Suprapubic skin (tissue), 4 donors: ENCODE results near the gene FKBP6. TPM values are rescaled to one million over a fixed set of nuclear protein-coding genes. Genes with fewer than 3 reads are reported as not detected.

Experiments
- DNase-seq, 2 donors: peaks; one replicate each; pipeline ENCODE4 v3.0.0-alpha.2; 2019; ENCODE audit warnings: low spot score in 2 of 2
- H3K27ac ChIP-seq: fragments of 200-600 bp; sonication (generic); one replicate; pipeline ENCODE4 v1.5.1; 2019
- H3K27me3 ChIP-seq: fragments of 200-600 bp; sonication (generic); one replicate; pipeline ENCODE4 v1.5.1; 2019
- H3K36me3 ChIP-seq: fragments of 200-600 bp; sonication (generic); one replicate; pipeline ENCODE4 v1.5.1; 2019
- H3K4me1 ChIP-seq: fragments of 200-600 bp; sonication (generic); one replicate; pipeline ENCODE4 v1.5.1; 2019
- H3K4me3 ChIP-seq: fragments of 200-600 bp; sonication (generic); one replicate; pipeline ENCODE4 v1.5.1; 2019; ENCODE audit warnings: mild to moderate bottlenecking
- H3K9me3 ChIP-seq: fragments of 200-600 bp; sonication (generic); one replicate; pipeline ENCODE4 v1.5.1; 2019
- CTCF ChIP-seq, 2 donors: fragments of 200-600 bp in 1 of 2; fragments of 450-650 bp in 1 of 2; sonication (generic) in 1 of 2; IDR thresholded peaks; one replicate each; pipeline ENCODE4 v1.5.1; 2016 to 2019; ENCODE audit warnings: antibody characterized with exemption in 2 of 2, mild to moderate bottlenecking in 1 of 2, moderate library complexity in 1 of 2
- EP300 ChIP-seq: sonication (generic); formaldehyde crosslinking; IDR thresholded peaks from one replicate; pipeline ENCODE4 v1.6.1; 2017; ENCODE audit warnings: antibody characterized with exemption
- POLR2A ChIP-seq, 2 donors: fragments of 450-650 bp; IDR thresholded peaks; one replicate each; pipeline ENCODE4 v1.6.1; 2017; ENCODE audit warnings: antibody characterized with exemption in 2 of 2, mild to moderate bottlenecking in 2 of 2, moderate library complexity in 2 of 2
- POLR2AphosphoS5 ChIP-seq, 3 donors: sonication (generic); formaldehyde crosslinking; IDR thresholded peaks; one replicate each; pipeline ENCODE4 v1.6.1; 2017; ENCODE audit warnings: antibody characterized with exemption in 3 of 3
- whole genome bisulfite sequencing: methylation state at CpG from one replicate; pipeline ENCODE4 v1.1.5; 2018; 5-methylcytosine and 5-hydroxymethylcytosine counted together
- total RNA-seq, 4 donors: library from RNA; depleted of rRNA; stranded (reverse); fragments of >200 nt; gene quantifications; one replicate each; pipeline ENCODE4 v1.1.0, GENCODE V29; 2016

The FKBP6 gene
- total RNA-seq, 4 donors from 2014 or later, result not detected

GRCh38 chr7:73364006-73364728, 36.2 kb downstream of the FKBP6 start:
- Histone ChIP-seq H3K4me1 (no peaks in the 10 kb centered on the region), H3K9me3 (no peaks in the 10 kb centered on the region), H3K27ac (no peak overlapping the region), H3K4me3 (no peak overlapping the region), H3K27me3 (peaks cover 17% of the 10 kb centered on the region), H3K36me3 (no peaks in the 10 kb centered on the region)
- WGBS, result 48% methylated on average over 13 of the region's 25 CpGs
- TF ChIP-seq POLR2A (IDR thresholded peaks at IDR 0.05) (no peak), EP300 (no peak), POLR2AphosphoS5 (IDR thresholded peaks at IDR 0.05) (no peak), CTCF (IDR thresholded peaks at IDR 0.05) (no peak)
- DNase-seq, result no peak

- no peak overlapping the region for H3K4me3 ChIP-seq
- H3K27me3 ChIP-seq, result peaks cover 11% of the 10 kb centered on the region
- TF ChIP-seq CTCF (IDR thresholded peaks at IDR 0.05), result no peak
- TF ChIP-seq POLR2A (IDR thresholded peaks at IDR 0.05), result no peak
- no peak for TF ChIP-seq EP300
- no peak for TF ChIP-seq POLR2AphosphoS5 (IDR thresholded peaks at IDR 0.05)
- DNase-seq, result no peak
- H3K36me3 ChIP-seq, result no peaks in the 10 kb centered on the region
- no peaks in the 10 kb centered on the region for H3K4me1 ChIP-seq
- H3K9me3 ChIP-seq, result no peaks in the 10 kb centered on the region
- H3K27ac ChIP-seq, result no peak overlapping the region
- 91% methylated on average over 8 of the region's 11 CpGs for WGBS
These were observed 38.2 kb downstream of the FKBP6 start for GRCh38 chr7:73366127-73366526.

- H3K9me3 ChIP-seq, result no peaks in the 10 kb centered on the region
- H3K4me3 ChIP-seq, result no peak overlapping the region
- TF ChIP-seq POLR2AphosphoS5 (IDR thresholded peaks at IDR 0.05) (no peak), CTCF (IDR thresholded peaks at IDR 0.05) (no peak), EP300 (no peak), POLR2A (IDR thresholded peaks at IDR 0.05) (no peak)
- H3K27me3 ChIP-seq, result peaks cover 11% of the 10 kb centered on the region
- H3K27ac ChIP-seq, result no peak overlapping the region
- no peaks in the 10 kb centered on the region for H3K4me1 ChIP-seq
- 79% methylated on average over 12 of the region's 12 CpGs for WGBS
- no peak for DNase-seq
- no peaks in the 10 kb centered on the region for H3K36me3 ChIP-seq
These were observed 39.0 kb downstream of the FKBP6 start for GRCh38 chr7:73366990-73367389.

- H3K27ac ChIP-seq, result no peak overlapping the region
- DNase-seq, result no peak
- H3K4me1 ChIP-seq, result no peaks in the 10 kb centered on the region
- WGBS, result 81% methylated on average over 10 of the region's 11 CpGs
- peaks cover 8% of the 10 kb centered on the region for H3K27me3 ChIP-seq
- H3K4me3 ChIP-seq, result no peak overlapping the region
- H3K36me3 ChIP-seq, result no peaks in the 10 kb centered on the region
- TF ChIP-seq POLR2A (IDR thresholded peaks at IDR 0.05) (no peak), POLR2AphosphoS5 (IDR thresholded peaks at IDR 0.05) (no peak), CTCF (IDR thresholded peaks at IDR 0.05) (no peak), EP300 (no peak)
- H3K9me3 ChIP-seq, result no peaks in the 10 kb centered on the region
These were observed 41.0 kb downstream of the FKBP6 start for GRCh38 chr7:73369009-73369408.

- 92% methylated on average over 9 of the region's 9 CpGs for WGBS
- no peak for TF ChIP-seq POLR2AphosphoS5 (IDR thresholded peaks at IDR 0.05)
- TF ChIP-seq POLR2A (IDR thresholded peaks at IDR 0.05), result no peak
- no peak for TF ChIP-seq CTCF (IDR thresholded peaks at IDR 0.05)
- no peak for TF ChIP-seq EP300
- H3K36me3 ChIP-seq, result no peaks in the 10 kb centered on the region
- H3K9me3 ChIP-seq, result no peaks in the 10 kb centered on the region
- no peak overlapping the region for H3K4me3 ChIP-seq
- H3K27me3 ChIP-seq, result peaks cover 3% of the 10 kb centered on the region
- H3K27ac ChIP-seq, result no peak overlapping the region
- DNase-seq, result no peak
- no peaks in the 10 kb centered on the region for H3K4me1 ChIP-seq
These were observed 41.7 kb downstream of the FKBP6 start for GRCh38 chr7:73369622-73370021.
